NCI-H69 (cell line): ENCODE results near the gene LRRC75A.
A peak's percentile ranks its signal among the peaks of the same experiment; 100 is the strongest.
"Not testable (repeated sequence)": the region's sequence is repeated elsewhere in the genome, so short reads cannot be mapped to it uniquely, and the experiment has no call there.

ENCODE experiments used
- DNase-seq: peaks from one replicate; lab custom pipeline; 2025; lab: John Stamatoyannopoulos, UW

Gene LRRC75A, protein sequence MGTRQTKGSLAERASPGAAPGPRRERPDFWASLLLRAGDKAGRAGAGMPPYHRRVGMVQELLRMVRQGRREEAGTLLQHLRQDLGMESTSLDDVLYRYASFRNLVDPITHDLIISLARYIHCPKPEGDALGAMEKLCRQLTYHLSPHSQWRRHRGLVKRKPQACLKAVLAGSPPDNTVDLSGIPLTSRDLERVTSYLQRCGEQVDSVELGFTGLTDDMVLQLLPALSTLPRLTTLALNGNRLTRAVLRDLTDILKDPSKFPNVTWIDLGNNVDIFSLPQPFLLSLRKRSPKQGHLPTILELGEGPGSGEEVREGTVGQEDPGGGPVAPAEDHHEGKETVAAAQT

DNA sequence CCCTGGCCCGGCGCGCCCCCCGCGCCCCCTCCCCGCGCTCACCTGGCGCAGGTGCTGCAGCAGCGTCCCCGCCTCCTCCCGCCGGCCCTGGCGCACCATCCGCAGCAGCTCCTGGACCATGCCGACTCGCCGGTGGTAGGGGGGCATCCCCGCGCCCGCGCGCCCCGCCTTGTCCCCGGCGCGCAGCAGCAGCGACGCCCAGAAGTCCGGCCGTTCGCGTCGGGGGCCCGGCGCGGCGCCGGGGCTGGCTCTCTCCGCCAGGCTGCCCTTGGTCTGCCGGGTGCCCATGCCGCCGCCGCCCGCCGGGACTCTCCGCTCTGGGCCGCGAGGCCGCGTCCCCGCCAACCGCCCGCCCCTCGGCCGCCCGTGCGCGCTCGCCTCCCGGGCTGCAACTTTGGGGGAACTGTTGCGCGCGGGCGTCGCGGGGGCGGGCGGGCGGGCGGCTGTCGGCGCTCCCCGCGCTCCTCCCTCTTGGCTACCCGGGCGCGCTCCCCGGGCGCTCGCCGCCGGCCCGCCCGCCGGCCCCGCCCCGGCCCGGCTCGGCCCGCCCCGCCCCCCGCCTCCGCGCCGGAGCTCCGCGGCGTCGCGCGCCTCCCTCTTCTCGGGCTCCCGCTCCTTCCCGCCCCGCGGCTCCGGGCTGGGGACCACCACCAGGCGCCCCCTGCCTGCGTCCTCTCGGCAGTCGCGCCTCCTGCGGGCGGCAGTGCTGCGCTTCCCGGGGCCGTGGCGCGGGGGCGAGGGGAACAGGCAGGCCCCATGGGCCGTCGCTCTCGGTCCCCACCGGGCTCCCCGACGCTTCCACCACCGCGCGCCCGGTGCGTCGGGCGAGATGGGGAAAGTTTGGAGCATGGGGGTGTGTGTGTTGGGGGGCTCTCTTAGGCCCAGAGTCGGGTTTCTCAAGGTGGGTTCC, at the start of gene LRRC75A:
Gene LRRC75A (minus strand): TSS at position 491 of the 910 bp plus-strand sequence. CDS start 203 bp downstream, at position 288.
- peak; percentile 65 for DNase-seq

DNA sequence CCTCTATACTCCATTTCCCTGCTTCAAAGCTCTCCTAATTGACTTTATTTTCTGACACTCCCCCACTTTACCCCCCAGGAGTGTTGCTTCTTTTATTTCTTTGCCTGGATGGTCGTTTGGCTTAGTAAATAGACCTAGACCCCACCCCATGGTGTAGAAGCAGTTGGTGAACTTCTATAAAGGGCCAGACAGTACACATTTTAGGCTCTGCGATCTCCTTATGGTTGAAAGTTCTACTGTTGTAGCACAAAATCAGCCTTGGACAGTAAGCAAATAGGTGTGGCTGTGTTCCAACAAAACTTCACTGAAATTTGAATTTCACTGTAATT, 45.1 kb upstream of the LRRC75A start:
- no peak for DNase-seq

DNA sequence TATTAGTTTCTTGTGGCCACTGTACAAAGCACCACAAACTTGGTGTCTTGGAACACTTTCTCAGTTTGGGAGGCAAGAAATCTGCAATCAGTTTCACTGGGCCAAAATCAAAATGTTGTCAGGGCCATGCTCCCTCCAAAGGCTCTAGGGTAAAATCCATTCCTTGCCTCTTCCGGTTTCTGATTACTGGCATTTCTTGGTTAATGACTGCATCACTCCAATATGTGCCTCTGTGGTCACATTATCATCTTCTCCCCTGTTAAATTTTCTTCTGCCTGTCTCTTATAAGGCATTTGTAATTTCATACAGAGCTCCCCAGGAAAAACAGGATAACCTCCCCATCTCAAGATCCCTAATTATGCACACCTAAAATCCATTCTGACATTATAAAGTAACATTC, 42.2 kb upstream of the LRRC75A start:
- no peak for DNase-seq

DNA sequence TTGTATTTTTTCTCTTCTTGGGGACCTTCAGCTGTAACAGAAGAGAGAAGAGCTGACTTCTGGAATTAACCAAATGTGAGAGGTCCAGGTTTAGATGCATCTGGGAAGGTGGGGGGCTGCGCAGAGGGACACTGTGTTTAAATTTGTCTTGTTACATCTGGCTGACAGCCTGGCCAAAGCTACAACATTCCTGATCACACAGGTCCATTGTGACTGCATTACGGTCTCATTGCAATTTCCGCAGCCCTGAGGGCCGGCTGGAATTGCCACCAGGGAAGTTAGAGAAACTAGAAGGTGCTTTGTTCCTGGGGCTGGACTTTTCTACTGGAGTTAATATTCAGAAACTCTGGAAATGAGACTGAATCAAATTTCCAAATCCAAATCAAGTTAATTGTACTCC, 37.9 kb upstream of the LRRC75A start:
- no peak for DNase-seq

DNA sequence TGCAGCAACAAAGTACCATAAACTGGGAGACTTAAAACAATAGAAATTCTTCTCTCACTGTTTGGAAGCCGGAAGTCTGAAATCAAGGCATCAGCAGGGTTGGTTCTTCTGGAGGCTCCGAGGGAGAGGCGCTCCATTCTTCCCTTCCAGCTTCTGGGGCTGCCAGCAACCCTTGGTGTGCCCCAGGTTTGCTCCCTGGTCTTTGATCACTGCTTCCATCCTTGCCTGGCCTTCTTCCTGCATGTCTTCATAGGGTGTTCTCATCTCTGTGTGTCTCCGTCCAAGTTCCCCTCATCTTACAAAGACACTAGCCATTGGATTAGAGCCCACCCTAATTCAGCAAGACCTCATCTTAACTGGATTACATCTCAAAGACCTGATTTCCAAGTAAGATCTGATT, 35.3 kb upstream of the LRRC75A start:
- DNase-seq, result no peak

DNA sequence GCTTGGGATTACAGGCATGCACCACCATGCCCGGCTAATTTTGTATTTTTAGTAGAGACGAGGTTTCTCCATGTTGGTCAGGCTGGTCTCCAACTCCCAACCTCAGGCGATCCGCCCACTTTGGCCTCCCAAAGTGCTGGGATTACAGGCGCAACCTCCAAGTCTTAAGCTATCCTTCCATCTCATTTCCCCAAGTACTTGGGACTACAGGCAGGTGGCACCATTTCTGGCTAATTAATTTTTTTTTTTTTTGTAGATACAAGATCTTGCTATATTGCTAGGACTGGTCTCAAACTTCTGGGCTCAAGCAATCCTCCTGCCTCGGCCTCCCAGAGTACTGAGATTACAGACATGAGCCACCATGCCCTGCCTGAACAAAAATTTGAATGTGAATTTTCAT, 33.6 kb upstream of the LRRC75A start:
- not testable (repeated sequence) for DNase-seq

DNA sequence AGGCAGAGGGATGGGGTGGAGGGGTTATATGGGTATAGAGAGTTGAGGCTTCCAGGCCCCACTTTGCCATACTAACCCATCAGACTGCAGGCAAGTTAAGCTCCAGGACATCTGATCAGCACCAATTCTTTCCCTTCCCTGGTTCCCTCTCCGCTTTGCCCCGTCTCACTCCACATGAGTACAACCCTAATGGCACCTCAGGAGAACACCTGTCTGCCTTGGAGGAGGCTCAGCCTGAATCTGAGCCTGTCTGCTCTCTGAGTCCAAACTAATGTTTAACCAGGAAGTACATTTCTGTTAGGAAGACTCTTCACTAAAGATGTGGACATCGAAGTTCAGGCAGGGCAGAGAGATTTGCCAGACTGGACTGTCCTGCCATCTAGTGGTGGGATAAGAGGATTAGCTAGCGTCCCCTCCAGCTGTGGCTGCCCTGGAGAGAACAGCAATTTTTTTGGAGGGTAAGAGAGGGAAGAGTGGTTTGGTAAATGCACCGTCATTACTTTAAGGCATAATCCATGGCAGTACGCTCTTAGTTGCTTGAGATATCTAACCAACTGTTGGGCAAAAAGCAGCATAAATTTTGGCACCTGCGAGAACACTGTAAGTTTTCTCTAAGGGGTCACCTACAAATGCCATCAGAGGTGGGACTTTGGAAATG, 29.2 kb upstream of the LRRC75A start:
- DNase-seq, result peak; percentile 74

DNA sequence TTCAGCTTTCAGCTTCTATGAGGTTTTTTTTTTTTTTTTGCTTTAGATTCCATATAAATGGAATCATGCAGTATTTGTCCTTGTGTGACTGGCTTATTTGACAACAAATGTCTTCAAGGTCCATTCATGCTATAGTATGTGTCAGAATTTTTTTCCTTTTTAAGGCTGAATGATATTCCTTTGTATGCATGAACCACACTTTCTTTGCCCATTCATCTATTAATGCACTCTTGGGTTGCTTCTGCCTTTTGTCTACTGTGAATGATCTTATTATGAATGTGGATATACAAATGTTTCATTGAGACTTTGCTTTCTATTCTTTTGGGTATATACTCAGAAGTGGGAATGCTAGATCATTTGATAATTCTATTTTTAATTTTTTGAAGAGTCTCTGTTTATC, 27.0 kb upstream of the LRRC75A start:
- no peak for DNase-seq

DNA sequence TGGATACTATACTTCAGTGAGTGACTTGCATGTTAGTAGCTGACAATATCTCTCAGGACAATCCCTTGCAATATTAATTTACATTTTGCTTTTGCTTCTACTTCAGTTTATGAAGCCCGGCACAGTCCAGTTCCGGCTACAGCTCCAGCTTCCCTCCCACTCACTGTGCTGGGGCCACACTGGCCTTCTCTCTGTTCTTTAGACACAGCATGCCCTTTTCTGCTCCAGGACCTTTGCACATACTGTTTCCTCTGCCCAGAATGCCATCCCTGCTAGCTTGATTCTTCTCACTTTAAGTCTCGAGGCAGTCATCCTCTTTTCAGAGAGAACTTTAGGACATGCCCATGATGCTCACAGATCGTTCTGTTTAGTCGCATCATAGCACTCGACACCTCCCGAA, 25.5 kb upstream of the LRRC75A start:
- no peak for DNase-seq

DNA sequence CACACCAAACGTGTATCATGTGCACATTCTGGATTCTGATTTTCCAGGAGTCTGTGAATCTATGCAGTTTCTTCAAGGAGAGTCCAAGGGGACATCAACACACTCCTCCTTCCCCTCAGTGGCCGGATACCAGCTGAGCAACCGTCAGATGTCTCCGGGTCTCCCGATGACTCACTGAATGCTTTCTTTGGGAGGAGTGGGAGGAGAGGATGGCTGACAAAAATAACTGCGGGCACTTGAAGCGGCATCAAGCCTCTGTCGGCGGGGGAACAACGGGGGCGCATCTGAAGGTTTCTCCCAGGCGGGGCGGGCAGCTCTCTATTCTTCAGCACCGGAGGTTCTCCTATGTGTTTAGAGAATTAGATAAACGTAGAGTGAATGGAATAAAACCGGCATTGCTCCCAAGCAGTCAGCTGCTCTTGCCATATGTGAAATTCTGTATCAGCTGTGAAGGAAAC, 24.6 kb upstream of the LRRC75A start:
- DNase-seq, result peak; percentile 47

DNA sequence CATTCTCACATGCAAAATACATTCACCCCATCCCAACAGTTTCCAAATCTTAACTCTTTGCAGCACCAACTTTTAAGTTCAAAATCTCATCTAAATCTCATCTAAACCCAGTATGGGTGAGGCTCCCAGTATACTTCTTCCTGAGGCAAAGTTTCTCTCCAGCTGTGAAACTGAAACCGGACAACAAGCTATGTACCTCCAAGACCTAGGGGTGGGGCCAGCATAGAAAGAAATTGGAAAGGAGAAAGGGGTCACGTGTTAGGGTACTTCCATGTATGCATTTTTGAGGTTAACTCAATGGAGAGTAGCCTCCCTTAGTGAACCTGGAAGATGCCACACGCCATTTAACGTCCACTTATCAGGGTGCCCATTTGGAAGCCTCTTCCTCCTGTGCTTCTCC, 23.9 kb upstream of the LRRC75A start:
- DNase-seq, result no peak

DNA sequence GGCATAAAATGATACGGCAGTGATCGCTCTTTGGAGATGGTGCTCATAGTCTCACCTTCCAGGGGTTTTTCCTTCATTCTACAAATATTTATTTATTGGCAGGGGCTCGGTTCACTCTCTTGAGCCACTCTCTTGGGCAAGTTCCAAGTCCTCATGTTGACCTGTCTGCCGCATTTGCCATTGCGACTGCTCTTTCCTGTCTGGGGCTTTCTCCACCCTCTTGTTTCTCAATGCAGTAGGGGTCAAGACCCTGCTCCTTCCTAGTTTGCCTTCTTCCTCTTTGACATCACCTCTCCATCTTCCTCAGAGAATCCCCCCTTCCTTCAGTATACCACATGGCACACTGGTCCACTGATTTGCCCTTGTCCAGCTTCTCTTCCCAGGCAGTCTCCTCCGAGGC, 21.9 kb upstream of the LRRC75A start:
- DNase-seq, result no peak

DNA sequence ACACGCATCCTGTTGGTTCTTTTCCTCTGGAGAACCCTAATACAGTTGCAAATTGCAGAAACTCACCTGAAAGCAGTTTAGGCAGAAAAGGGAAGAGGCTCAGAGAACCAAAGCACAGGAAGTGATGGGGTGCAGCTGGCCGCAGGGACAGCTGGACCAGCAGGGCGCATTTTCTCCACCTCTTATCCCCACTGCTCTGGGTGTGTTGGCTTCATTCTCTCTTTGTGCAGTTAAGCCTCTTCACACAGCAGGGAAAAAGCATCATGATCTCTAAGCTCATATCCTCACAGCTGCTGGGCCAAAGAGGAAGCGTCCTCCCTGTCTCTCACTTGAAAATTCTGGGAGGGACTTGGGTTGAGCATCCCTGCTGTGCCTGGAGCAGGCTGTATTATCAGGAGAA, 20.0 kb upstream of the LRRC75A start:
- peak; percentile 68 for DNase-seq

DNA sequence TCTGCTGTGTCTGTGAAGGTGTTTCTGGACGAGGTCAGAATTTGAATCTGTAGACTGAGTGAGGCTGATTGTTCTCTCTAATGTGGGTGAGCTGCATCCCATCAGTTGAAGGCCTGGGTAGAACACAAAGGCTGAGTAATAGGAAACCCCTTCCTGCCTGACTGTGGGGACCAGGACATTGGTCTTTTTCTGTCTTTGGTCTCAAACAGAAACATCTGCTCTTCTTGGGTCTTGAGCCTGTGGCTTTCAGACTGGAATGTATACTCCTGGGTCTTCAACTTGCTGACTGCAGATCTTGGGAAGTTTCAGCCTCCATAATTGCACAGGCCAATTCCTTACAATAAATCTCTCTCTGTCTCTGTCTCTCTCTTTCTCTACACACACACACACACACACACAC, 19.6 kb upstream of the LRRC75A start:
- no peak for DNase-seq

DNA sequence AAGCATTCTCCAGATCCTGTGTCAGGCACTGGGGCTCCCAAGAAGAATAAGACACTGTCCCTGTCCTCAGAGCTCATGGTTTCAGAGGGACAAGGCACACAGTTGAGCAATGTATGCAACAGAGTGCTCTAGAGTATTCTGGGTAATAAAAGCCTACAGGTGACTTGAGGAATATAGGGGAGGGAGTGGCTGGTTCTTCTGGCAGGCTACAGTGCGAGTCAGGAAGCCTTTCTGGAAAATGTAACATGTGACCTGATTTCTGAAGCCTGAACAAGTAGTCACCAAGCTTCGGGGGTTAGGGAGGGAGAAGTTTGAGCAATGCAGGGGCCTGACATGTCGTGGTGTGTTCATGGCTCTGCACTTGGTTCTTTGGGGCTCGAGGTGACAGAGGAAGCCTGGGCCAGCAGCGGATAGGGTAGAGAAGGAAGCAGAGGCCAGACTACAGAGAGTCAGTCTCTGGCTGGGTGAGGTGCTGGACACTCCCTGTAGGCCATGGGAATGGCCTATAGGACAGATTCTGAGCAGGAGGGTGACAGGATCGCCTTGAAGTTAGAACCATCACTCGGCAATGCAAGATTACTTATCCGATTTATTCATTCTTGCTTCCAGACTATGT, 16.0 kb upstream of the LRRC75A start:
- DNase-seq, result no peak

DNA sequence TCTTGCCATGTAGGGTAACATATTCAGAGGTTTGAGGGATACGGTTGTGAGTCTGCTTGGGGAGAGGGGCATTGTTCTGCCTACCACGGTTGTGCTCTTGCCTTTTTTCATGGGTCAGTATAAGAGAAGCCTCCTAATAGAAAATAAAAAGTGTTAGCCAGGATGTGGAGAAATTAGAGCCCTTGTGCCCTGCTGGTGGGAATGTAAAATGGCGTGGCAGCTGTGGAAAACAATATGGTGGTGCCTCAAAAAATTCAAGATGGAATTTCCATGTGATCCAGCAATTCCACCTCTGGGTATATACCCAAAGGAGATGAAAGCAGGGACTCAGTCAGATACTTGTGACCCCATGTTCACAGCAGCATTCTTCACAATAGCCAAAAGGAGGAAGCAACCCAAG, 14.2 kb upstream of the LRRC75A start:
- no peak for DNase-seq

DNA sequence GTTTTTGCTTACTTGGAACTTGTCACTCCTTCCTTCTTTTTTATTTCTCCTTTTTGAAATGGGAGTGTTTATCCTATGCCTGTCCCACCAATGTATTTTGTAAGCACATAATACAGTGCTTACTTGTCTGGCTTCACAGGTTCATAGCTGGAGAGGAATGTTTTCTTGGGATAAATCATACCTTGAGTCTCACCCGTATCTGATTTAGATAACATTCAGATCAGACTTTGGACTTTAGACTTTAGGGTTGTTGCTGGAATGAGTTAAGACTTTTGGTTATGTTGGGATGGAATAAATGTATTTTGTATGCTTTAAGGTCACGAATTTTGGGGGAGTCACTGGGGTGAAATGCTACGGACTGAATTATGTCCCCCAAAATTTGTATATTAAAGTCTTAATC, 13.0 kb upstream of the LRRC75A start:
- DNase-seq, result no peak

DNA sequence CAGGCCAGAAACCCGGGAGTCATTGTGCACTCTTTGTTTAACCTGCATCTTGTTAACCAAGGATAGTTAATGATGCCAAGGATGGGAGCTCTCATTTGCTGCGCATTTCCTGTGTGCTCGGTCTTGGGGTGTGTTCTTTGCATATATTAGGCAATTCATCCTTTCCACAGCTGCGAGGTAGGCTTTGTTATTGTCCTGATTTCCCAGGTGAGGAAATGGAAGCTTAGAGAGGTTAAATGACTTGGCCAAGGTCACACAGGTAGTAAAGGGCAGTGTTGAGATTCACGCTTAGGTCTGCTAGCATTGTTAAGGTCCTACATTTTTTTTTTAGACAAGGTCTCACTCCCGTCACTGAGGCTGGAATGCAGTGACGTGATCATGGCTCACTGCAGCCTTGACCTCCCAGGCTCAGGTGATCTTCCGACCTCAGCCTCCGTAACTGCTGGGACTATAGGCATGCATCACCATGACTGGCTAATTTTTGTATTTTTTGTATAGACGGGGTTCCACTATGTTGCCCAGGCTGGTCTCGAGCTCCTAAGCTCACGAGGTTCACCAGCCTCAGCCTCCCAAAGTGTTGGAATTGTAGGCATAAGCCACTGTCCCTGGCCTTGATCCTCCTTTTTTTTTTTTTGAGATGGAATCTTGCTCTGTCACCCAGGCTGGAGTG, 5.0 kb upstream of the LRRC75A start:
- DNase-seq, result no peak

DNA sequence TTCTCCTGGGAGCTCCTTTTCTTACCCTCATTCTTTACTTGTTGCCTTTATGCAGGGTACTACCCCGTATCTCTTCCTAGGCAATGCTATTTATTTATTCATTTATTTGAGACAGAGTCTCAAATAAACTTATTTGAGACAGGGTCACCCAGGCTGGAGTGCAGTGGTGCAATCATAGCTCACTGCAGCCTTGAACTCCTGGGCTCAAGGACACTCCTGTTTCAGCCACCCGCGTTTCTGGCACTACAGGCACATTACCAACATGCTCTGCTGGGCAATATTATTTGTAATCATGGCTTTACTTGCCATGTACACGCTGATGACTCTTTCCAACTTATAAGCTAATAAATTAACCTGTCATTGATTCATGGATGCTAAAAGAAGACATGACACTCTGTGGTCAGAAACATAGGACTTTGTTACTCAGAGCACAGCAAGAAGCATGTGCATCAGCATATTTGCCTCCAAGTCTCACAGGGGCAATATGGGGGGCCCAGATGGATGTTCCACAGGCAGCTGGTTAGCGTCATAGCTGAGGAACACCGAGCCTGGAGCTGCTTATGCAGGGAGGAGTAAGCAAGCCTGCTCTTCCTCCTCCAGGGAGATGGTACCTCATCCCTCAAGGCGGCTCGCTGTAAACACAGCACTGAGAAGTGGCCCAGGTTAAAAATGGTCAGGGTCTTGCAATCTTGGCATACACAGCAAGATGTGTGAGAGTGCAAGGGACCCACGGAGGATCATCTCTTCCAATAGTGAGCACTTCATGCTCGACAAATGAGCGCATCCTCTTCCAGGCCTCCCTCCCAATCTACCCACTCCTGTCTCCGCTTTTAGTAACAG, 4.2 kb upstream of the LRRC75A start:
- DNase-seq, result no peak

DNA sequence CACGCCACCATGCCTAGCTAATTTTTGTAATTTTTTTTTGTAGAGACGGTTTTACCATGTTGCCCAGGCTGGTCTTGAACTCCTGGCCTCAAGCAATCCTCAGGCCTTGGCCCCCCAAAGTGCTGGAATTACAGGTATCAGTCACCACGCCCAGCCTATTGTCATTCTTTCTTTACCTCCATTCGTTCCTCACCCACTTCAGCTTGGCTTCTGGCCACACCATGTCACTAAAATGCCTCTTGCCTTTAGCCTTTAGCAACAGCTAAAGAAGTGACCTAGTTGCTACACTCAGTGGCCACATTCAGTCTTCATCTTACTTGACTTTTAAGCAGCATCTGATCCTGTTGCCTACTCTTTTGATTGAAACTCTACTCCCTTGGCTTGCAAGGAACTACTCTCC, 3.6 kb upstream of the LRRC75A start:
- DNase-seq, result peak; percentile 5

DNA sequence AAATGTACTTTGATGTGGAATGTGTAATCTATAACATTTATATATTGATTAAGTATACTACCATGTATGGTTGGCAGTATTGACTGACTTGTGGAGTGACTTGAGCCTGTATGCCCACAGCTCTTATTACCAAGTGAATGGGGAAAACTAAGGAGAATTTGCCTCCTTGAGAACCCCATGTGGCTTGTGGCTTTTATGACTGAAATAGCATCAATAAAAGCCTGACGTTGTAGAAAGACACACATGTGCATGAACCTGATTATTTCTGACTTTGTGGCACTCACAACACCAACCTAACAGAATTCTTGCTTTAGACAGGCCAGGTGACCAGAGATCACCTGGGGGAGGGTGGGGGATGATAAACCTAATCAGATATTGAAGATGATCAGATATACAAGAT, 2.1 kb upstream of the LRRC75A start:
- DNase-seq, result no peak
